ENCODE measurements around the gene PDYN.

The PDYN gene

DNA sequence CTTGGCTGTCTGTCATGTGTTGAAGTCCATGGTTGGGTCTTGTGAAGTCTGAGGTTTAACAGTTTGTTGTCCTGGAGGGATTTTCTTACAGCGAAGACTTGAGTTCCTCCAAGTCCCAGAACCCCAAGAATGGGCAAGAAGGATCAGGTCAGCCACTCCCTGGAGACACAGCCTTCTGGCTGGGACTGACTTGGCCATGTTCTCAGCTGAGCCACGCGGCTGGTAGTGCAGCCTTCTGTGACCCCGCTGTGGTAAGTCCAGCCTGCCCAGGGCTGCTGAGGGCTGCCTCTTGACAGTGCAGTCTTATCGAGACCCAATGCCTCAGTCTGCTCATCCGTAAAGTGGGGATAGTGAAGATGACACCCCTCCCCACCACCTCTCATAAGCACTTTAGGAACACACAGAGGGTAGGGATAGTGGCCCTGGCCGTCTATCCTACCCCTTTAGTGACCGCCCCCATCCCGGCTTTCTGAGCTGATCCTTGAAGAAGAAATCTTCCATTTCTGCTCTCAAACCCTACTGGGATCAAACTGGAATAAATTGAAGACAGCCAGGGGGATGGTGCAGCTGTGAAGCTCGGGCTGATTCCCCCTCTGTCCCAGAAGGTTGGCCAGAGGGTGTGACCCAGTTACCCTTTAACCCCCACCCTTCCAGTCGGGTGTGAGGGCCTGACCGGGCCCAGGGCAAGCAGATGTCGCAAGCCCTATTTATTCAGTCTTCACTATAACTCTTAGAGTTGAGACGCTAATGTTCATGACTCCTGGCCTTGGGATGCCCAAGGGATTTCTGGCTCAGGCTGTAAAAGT lies 55.2 kb downstream of the PDYN start:
- Histone ChIP-seq H3K9me3 (no peaks in the 10 kb centered on the region), H3K36me3 (peaks cover 75% of the 10 kb centered on the region), H3K4me1 (ENCODE audit: control insufficient read depth in 1 of 2, insufficient read depth in 1 of 2, low read depth in 1 of 2, low read length in 1 of 2) (peaks cover 36 to 47% of the 10 kb centered on the region in 2 experiments), H3K4me3 (ENCODE audit: low read depth in 1 of 2, low read length in 1 of 2) (no peak overlapping the region), H3K27ac (peak overlapping the region; percentile 61), H3K27me3 (no peaks in the 10 kb centered on the region)
- TF ChIP-seq CTCF (IDR thresholded peaks at IDR 0.05): no peak

- Histone ChIP-seq H3K36me3 (peaks cover 87% of the 10 kb centered on the region), H3K4me1 (ENCODE audit: control insufficient read depth in 1 of 2, insufficient read depth in 1 of 2, low read depth in 1 of 2, low read length in 1 of 2) (peaks cover 27 to 44% of the 10 kb centered on the region in 2 experiments), H3K27ac (peak overlapping the region; percentile 31), H3K4me3 (ENCODE audit: low read depth in 1 of 2, low read length in 1 of 2) (no peak overlapping the region), H3K27me3 (no peaks in the 10 kb centered on the region), H3K9me3 (no peaks in the 10 kb centered on the region)
- TF ChIP-seq CTCF (IDR thresholded peaks at IDR 0.05): no peak
Observed at GRCh38 chr20:1937316-1937976, 56.4 kb downstream of the PDYN start.

DNA sequence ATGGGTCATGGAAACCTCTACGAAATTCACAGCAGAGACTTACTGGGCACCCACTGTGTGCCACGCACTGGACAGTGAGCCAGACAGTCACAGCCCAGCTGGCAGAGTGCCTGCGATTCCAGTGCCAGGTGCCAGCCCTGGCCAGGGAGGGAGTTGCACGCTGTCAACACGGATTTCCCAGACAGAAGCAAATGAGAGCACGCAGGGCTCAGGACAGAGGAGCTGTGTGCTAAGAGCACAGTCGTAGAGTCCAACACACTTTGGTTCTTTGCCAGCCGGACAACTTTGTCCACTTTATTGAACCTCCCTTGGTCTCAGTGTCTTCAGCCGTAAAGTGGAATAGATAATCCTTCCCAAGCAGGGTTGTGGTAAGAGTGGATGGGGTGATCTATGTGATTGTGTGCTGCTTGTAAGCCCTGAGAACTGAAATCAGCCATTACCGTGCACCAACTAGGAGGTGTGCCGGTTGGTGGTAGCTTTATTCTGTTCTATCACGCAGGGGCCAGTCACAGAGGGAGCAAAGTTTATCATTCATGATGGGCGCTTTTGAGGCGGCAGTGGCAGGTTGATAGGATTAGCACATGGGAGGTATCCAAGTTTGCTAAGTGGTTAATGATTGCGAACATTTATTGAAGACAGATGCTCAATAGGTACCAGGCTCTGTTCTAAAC lies 58.0 kb downstream of the PDYN start:
- H3K4me1 ChIP-seq (ENCODE audit: control insufficient read depth in 1 of 2, insufficient read depth in 1 of 2, low read depth in 1 of 2, low read length in 1 of 2): peaks cover 20 to 36% of the 10 kb centered on the region in 2 experiments
- no peaks in the 10 kb centered on the region for H3K9me3 ChIP-seq
- H3K27ac ChIP-seq: peak overlapping the region; percentile 45
- H3K36me3 ChIP-seq: peaks cover 100% of the 10 kb centered on the region
- no peak overlapping the region for H3K4me3 ChIP-seq (ENCODE audit: low read depth in 1 of 2, low read length in 1 of 2)
- TF ChIP-seq CTCF (IDR thresholded peaks at IDR 0.05): no peak
- no peaks in the 10 kb centered on the region for H3K27me3 ChIP-seq

GRCh38 chr20:1934721-1935573 lies 58.9 kb downstream of the PDYN start:
- Histone ChIP-seq H3K9me3 (no peaks in the 10 kb centered on the region), H3K27ac (peak overlapping the region; percentile 45)

More at GRCh38 chr20:1934721-1935573, 58.9 kb downstream of the PDYN start:
- no peak for TF ChIP-seq CTCF (IDR thresholded peaks at IDR 0.05)
- Histone ChIP-seq H3K4me3 (ENCODE audit: low read depth in 1 of 2, low read length in 1 of 2) (no peak overlapping the region), H3K27me3 (no peaks in the 10 kb centered on the region), H3K36me3 (peaks cover 100% of the 10 kb centered on the region), H3K4me1 (ENCODE audit: control insufficient read depth in 1 of 2, insufficient read depth in 1 of 2, low read depth in 1 of 2, low read length in 1 of 2) (peaks cover 11 to 27% of the 10 kb centered on the region in 2 experiments)
